ENCODE data around the gene RMND1. TPM values are rescaled to one million over a fixed set of nuclear protein-coding genes. Genes with fewer than 3 reads are reported as not detected.
"Not testable (repeated sequence)": the region's sequence is repeated elsewhere in the genome, so short reads cannot be mapped to it uniquely, and the experiment has no call there.

Gene RMND1
- total and polyA plus RNA-seq, 2 experiments from 2014 or later = 29.9 to 30.6 TPM

DNA sequence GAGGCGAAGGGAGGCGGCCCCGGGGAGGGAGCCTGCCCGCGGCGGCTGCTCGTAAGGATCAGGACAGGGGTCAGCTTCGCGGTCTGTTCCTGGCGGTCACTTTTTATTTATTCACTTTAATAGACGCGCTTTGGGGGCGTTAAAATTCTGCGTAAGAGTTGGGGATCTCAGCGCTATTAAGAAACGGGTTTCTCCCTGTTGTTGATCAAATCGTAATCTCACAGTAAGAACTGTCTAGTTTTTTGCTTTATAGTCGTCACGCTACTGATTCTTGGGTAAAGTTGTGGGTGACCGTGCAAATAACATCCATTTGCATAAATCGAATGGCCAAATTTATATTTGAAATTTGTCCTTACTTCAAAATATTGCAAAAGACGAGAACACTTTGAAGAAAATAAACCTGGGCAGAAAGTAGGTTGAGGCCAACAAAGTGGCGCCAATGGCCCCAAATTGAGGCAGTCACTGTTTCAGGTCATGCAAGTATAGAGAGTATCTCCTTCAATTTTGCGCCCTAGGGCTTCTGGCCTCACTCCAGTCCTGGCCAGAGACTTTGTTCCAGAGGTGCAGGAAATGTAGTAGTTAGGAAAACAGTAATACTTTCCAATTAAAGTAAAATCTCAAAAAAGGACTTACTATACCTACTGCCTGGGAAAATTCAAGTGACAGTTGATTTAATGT lies 963 bp upstream of the RMND1 start:
- Histone ChIP-seq H3K4me2 (ENCODE audit: unreplicated experiment) (peak overlapping the region; percentile 96), H3K4me1 (ENCODE audit: insufficient read depth) (peaks cover 13% of the 10 kb centered on the region), H3K79me2 (ENCODE audit: insufficient read depth) (peaks cover 86% of the 10 kb centered on the region), H4K20me1 (ENCODE audit: insufficient read depth) (no peaks in the 10 kb centered on the region), H3K27ac (peak overlapping the region; percentile 86), H3K9ac (peak overlapping the region; percentile 90), H3K4me3 (peak overlapping the region; percentile 89), H3K9me2 (ENCODE audit: insufficient read depth) (no peaks in the 10 kb centered on the region), H3K36me3 (ENCODE audit: low read depth) (no peaks in the 10 kb centered on the region), H2AFZ (peak overlapping the region; percentile 95), H3K9me3 (ENCODE audit: low read depth) (no peaks in the 10 kb centered on the region), H3K27me3 (replicated peaks; ENCODE audit: insufficient read depth) (no peaks in the 10 kb centered on the region), H3F3A (ENCODE audit: insufficient read depth) (peaks cover 14% of the 10 kb centered on the region; the same call in 1 of the 2 replicates)
- WGBS, 2 experiments (ENCODE audit: low coverage in 1 of 2, low lambda C conversion rate in 2 of 2, missing lambda C conversion rate in 2 of 2) = 1 to 2% methylated on average over 23 to 24 of the region's 24 CpGs
- TF ChIP-seq EZH2phosphoT487 (IDR thresholded peaks at IDR 0.05; ENCODE audit: insufficient read depth, low read depth) (no peak), EZH2 (IDR thresholded peaks at IDR 0.05; ENCODE audit: insufficient read depth, poor library complexity, severe bottlenecking) (no peak)
- peak; percentile 66 for DNase-seq
- in situ Hi-C loops (cut with MboI) = no loop called here

DNA sequence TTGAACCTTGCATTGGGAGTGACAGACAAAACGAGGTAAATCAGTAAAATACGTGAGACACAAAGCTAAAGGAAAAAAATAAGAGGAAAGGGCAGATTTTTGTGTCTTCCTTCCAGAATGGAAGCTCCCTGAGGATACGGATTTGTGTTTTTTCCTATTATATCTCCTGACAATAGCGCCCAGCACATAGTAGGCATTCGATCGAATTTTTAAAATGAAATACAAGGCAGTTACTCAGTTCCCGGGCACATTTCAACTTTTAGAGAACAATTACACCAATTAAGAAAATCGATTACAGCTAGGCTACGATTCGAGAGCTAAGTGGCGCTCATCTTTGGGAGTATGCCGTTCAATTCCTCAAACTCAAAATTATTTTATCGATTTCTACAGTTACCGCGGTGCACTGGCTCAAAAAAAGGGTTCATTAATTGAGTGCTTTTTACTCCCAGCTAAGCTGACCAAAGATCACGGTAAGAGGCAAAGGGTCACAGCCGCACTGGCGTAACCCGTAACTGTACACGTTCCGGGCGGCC lies 443 bp downstream of the RMND1 start:
- peaks cover 26% of the 10 kb centered on the region for H3F3A ChIP-seq (ENCODE audit: insufficient read depth)
- H4K20me1 ChIP-seq (ENCODE audit: insufficient read depth) = no peaks in the 10 kb centered on the region
- 1% methylated on average over 22 of the region's 22 CpGs for WGBS, 2 experiments (ENCODE audit: low coverage in 1 of 2, low lambda C conversion rate in 2 of 2, missing lambda C conversion rate in 2 of 2)
- peak overlapping the region; percentile 86 for H3K4me3 ChIP-seq
- peak overlapping the region; percentile 80 for H3K9ac ChIP-seq
- H3K9me2 ChIP-seq (ENCODE audit: insufficient read depth) = no peaks in the 10 kb centered on the region
- H3K9me3 ChIP-seq (ENCODE audit: low read depth) = no peaks in the 10 kb centered on the region
- H3K27ac ChIP-seq = peak overlapping the region; percentile 54
- H3K27me3 ChIP-seq (replicated peaks; ENCODE audit: insufficient read depth) = no peaks in the 10 kb centered on the region
- H3K4me2 ChIP-seq (ENCODE audit: unreplicated experiment) = peak overlapping the region; percentile 97
- peaks cover 82% of the 10 kb centered on the region for H3K79me2 ChIP-seq (ENCODE audit: insufficient read depth)
- H2AFZ ChIP-seq = peak overlapping the region; percentile 82
- no peaks in the 10 kb centered on the region for H3K36me3 ChIP-seq (ENCODE audit: low read depth)
- H3K4me1 ChIP-seq (ENCODE audit: insufficient read depth) = peaks cover 20% of the 10 kb centered on the region
- in situ Hi-C loops (cut with MboI) = no loop called here
- TF ChIP-seq EZH2phosphoT487 (IDR thresholded peaks at IDR 0.05; ENCODE audit: insufficient read depth, low read depth) (no peak), EZH2 (IDR thresholded peaks at IDR 0.05; ENCODE audit: insufficient read depth, poor library complexity, severe bottlenecking) (no peak)
- no peak for DNase-seq

DNA sequence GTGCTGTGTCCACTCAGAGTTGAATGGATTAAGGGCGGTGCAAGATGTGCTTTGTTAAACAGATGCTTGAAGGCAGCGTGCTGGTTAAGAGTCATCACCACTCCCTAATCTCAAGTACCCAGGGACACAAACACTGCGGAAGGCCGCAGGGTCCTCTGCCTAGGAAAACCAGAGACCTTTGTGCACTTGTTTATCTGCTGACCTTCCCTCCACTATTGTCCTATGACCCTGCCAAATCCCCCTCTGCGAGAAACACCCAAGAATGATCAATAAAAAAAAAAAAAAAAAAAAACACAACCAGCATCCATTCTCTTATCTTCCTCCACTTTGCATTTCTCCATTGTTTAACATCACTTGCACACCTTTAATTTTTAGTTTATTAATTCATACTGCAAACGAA lies 998 bp downstream of the RMND1 start:
- Histone ChIP-seq H3K79me2 (ENCODE audit: insufficient read depth) (peaks cover 77% of the 10 kb centered on the region), H3K4me2 (ENCODE audit: unreplicated experiment) (peak overlapping the region; percentile 97), H3K4me1 (ENCODE audit: insufficient read depth) (peaks cover 24% of the 10 kb centered on the region), H3F3A (ENCODE audit: insufficient read depth) (peaks cover 30% of the 10 kb centered on the region), H3K4me3 (peak overlapping the region; percentile 86), H2AFZ (peak overlapping the region; percentile 82), H3K27ac (peak overlapping the region; percentile 54), H3K9ac (peak overlapping the region; percentile 80)
- H3K9me2 ChIP-seq (ENCODE audit: insufficient read depth); H4K20me1 ChIP-seq (ENCODE audit: insufficient read depth); H3K9me3 ChIP-seq (ENCODE audit: low read depth); DNase-seq; H3K36me3 ChIP-seq (ENCODE audit: low read depth); in situ Hi-C loops (cut with MboI); H3K27me3 ChIP-seq (replicated peaks; ENCODE audit: insufficient read depth): not testable (repeated sequence)
- WGBS, 2 experiments (ENCODE audit: low coverage in 1 of 2, low lambda C conversion rate in 2 of 2, missing lambda C conversion rate in 2 of 2) = 5 to 16% methylated on average over 6 of the region's 6 CpGs

DNA sequence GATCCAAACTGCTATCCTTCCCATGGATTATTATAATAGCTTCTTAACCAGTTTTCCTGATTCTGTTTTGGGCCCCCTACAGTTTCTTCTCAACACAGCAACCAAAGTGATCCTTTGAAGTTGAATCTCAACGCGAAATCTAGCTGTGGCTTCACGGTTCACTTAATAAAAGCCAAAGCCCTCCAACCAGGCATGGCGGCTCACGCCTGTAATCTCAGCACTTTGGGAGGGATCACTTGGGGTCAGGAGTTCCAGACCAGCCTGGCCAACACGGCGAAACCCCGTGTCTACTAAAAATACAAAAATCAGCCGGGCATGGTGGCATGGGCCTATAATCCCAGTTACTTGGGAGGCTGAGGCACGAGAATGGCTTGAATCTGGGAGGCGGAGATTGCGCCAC lies 3.3 kb downstream of the RMND1 start:
- peaks cover 76% of the 10 kb centered on the region for H3K79me2 ChIP-seq (ENCODE audit: insufficient read depth)
- peaks cover 49% of the 10 kb centered on the region for H3F3A ChIP-seq (ENCODE audit: insufficient read depth)
- peak; percentile 30 for DNase-seq
- no peak overlapping the region for H2AFZ ChIP-seq
- no peaks in the 10 kb centered on the region for H3K9me3 ChIP-seq (ENCODE audit: low read depth)
- H3K27me3 ChIP-seq (replicated peaks; ENCODE audit: insufficient read depth) = no peaks in the 10 kb centered on the region
- H3K4me3 ChIP-seq = no peak overlapping the region
- no peaks in the 10 kb centered on the region for H4K20me1 ChIP-seq (ENCODE audit: insufficient read depth)
- no peak overlapping the region for H3K4me2 ChIP-seq (ENCODE audit: unreplicated experiment)
- peaks cover 32% of the 10 kb centered on the region for H3K4me1 ChIP-seq (ENCODE audit: insufficient read depth)
- in situ Hi-C loops (cut with MboI) = no loop called here
- no peak overlapping the region for H3K27ac ChIP-seq
- WGBS, 2 experiments (ENCODE audit: low coverage in 1 of 2, low lambda C conversion rate in 2 of 2, missing lambda C conversion rate in 2 of 2) = 98 to 99% methylated on average over 12 of the region's 12 CpGs
- no peaks in the 10 kb centered on the region for H3K9me2 ChIP-seq (ENCODE audit: insufficient read depth)
- H3K36me3 ChIP-seq (ENCODE audit: low read depth) = no peaks in the 10 kb centered on the region
- TF ChIP-seq EZH2phosphoT487 (IDR thresholded peaks at IDR 0.05; ENCODE audit: insufficient read depth, low read depth) = no peak
- TF ChIP-seq EZH2 (IDR thresholded peaks at IDR 0.05; ENCODE audit: insufficient read depth, poor library complexity, severe bottlenecking) = no peak
- no peak overlapping the region for H3K9ac ChIP-seq
